SU-DHL-6 (cell line): ENCODE data around the gene EREG.

Experiments
- CTCF ChIP-seq: fragments of 200-600 bp; sonication (generic); IDR thresholded peaks from one replicate; pipeline ENCODE4 v1.5.1; 2017; ENCODE audit warnings: antibody characterized with exemption, mild to moderate bottlenecking, low read length, moderate library complexity; ENCODE audit not compliant: insufficient read depth, poor library complexity, severe bottlenecking
- EZH2phosphoT487 ChIP-seq: fragments of 200-600 bp; sonication (generic), shearing (Covaris generic); conservative IDR thresholded peaks from 2 replicates; pipeline ENCODE4 v1.6.1; 2018; ENCODE audit warnings: mild to moderate bottlenecking, antibody characterized with exemption, low read length, moderate library complexity, mixed read lengths

GRCh38 chr4:74378573-74378972 lies 13.6 kb downstream of the EREG start:
- TF ChIP-seq CTCF (no peak), EZH2phosphoT487 (no peak)
